Osteocyte (in vitro differentiated cells): Measurements from ENCODE around the gene FRG2C. TPM values are rescaled to one million over a fixed set of nuclear protein-coding genes. Genes with fewer than 3 reads are reported as not detected.
"Not testable (repeated sequence)": the region's sequence is repeated elsewhere in the genome, so short reads cannot be mapped to it uniquely, and the experiment has no call there.

ENCODE experiments used
- DNase-seq: peaks from one replicate; pipeline ENCODE4 v3.0.0; 2021; ENCODE audit warnings: mixed read lengths; ENCODE audit not compliant: unreplicated experiment; ENCODE audit errors: extremely low spot score
- H3K27ac Mint-ChIP-seq: one replicate; pipeline ENCODE4 v1.8.0; 2021; ENCODE audit warnings: mild to moderate bottlenecking, mixed read lengths; ENCODE audit not compliant: unreplicated experiment
- H3K27me3 Mint-ChIP-seq: one replicate; pipeline ENCODE4 v1.8.0; 2021; ENCODE audit warnings: mixed read lengths; ENCODE audit not compliant: unreplicated experiment
- H3K36me3 Mint-ChIP-seq: one replicate; pipeline ENCODE4 v1.8.0; 2021; ENCODE audit warnings: mixed read lengths; ENCODE audit not compliant: unreplicated experiment
- H3K4me1 Mint-ChIP-seq: one replicate; pipeline ENCODE4 v1.8.0; 2021; ENCODE audit warnings: mixed read lengths; ENCODE audit not compliant: unreplicated experiment
- H3K4me3 Mint-ChIP-seq: one replicate; pipeline ENCODE4 v1.8.0; 2021; ENCODE audit warnings: mild to moderate bottlenecking, moderate library complexity, mixed read lengths; ENCODE audit not compliant: unreplicated experiment
- H3K9me3 Mint-ChIP-seq: one replicate; pipeline ENCODE4 v1.8.0; 2021; ENCODE audit warnings: mixed read lengths; ENCODE audit not compliant: unreplicated experiment
- long read RNA-seq: library from polyadenylated mRNA; unstranded; transcript quantifications from one replicate; pipeline ENCODE4 v2.0.0, GENCODE V29; 2021
- total RNA-seq: library from RNA; stranded (reverse); gene quantifications from 2 replicates; pipeline ENCODE4 v1.2.1, GENCODE V29; 2021
- TF ChIP-seq, protein P1 (sequence below): fragments of 200-600 bp; sonication (generic); IDR thresholded peaks from 2 replicates; pipeline ENCODE4 v1.5.0; 2021; ENCODE audit warnings: antibody characterized with exemption, mild to moderate bottlenecking, moderate library complexity

The FRG2C gene
- not detected in 2 replicates for total RNA-seq
- long read RNA-seq, partial matches to known transcripts = 0 of 2 reads
- long read RNA-seq, other reads (novel, unspliced or antisense) = 2 of 2 reads

- H3K27me3 Mint-ChIP-seq = peaks cover 19% of the 10 kb centered on the region
- H3K27ac Mint-ChIP-seq = not testable (repeated sequence)
Measured at GRCh38 chr3:75664028-75664427, at the start of gene FRG2C. FRG2C (plus strand) TSS chr3:75664328; CDS start chr3:75664380, 52 bp downstream.

DNA sequence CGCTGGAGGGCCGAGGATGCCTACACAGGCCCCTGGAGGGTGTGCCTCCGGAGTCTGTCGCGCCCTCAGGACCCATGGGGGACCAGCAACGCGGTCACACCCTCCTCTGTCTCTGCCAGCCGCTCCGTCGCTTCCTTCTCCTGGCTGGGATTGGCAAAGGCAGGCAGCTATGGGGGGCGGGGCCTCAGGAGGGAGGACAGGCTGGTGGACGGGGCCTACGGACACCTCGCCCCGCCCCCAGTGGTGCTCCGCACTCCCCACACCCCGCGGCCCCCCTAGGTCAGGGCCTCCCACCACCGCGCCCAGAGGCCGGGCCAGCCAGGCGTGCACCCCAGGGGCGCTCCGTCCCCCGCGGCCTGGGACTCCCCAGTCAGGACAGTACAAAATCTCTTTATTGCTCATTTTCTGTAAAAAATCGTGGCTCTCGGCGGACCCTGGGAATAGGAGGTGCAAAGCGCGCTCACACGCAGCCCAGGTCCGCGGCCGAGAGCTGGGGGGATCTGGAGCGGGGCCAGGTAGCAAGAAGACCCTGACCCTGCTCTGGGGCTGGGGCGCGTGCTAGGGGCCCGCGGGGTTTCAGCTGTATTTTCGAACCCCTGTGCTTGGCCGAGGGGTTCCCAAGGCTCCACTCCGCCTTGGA is 45.3 kb upstream of the FRG2C start:
- H3K36me3 Mint-ChIP-seq, H3K27me3 Mint-ChIP-seq, H3K27ac Mint-ChIP-seq, H3K4me1 Mint-ChIP-seq, H3K9me3 Mint-ChIP-seq, DNase-seq: not testable (repeated sequence)
- H3K4me3 Mint-ChIP-seq = peak overlapping the region; percentile 69

More at GRCh38 chr3:75664028-75664427, at the start of gene FRG2C:
- H3K9me3 Mint-ChIP-seq = peaks cover 18% of the 10 kb centered on the region
- peaks cover 12% of the 10 kb centered on the region for H3K36me3 Mint-ChIP-seq
- H3K4me3 Mint-ChIP-seq, H3K4me1 Mint-ChIP-seq, DNase-seq: not testable (repeated sequence)

DNA sequence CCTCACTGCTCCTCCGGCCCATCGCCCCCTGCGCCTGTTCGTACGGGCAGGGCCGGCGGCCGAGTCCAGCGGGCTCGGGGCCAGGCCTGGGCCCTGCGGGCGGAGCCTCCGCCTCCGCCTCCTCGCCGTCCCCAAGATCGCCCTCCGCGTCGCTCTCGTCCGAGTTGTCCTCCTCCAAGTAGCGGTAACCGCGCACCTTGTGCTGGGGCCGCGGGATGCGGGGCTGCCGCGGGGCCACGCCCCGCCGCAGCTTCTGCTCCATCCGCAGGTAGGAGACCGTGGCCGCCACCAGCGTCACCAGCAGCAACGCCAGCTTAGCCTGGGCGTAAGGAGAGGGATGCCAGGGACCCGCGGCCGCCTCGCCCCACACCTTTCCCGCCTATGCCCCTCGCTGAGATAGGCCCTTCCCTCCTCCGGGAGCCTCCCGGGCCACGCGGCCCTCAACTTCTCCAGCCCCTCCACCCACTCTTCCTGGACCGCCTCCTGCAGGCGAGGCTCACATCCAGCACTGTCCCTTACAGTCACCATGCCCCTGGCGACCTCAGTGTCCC is 44.6 kb upstream of the FRG2C start:
- H3K27me3 Mint-ChIP-seq, H3K9me3 Mint-ChIP-seq, H3K4me1 Mint-ChIP-seq, DNase-seq, H3K36me3 Mint-ChIP-seq, H3K27ac Mint-ChIP-seq: not testable (repeated sequence)
- peak overlapping the region; percentile 74 for H3K4me3 Mint-ChIP-seq
- TF ChIP-seq, protein P1, sequence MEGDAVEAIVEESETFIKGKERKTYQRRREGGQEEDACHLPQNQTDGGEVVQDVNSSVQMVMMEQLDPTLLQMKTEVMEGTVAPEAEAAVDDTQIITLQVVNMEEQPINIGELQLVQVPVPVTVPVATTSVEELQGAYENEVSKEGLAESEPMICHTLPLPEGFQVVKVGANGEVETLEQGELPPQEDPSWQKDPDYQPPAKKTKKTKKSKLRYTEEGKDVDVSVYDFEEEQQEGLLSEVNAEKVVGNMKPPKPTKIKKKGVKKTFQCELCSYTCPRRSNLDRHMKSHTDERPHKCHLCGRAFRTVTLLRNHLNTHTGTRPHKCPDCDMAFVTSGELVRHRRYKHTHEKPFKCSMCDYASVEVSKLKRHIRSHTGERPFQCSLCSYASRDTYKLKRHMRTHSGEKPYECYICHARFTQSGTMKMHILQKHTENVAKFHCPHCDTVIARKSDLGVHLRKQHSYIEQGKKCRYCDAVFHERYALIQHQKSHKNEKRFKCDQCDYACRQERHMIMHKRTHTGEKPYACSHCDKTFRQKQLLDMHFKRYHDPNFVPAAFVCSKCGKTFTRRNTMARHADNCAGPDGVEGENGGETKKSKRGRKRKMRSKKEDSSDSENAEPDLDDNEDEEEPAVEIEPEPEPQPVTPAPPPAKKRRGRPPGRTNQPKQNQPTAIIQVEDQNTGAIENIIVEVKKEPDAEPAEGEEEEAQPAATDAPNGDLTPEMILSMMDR = peak; percentile 17

DNA sequence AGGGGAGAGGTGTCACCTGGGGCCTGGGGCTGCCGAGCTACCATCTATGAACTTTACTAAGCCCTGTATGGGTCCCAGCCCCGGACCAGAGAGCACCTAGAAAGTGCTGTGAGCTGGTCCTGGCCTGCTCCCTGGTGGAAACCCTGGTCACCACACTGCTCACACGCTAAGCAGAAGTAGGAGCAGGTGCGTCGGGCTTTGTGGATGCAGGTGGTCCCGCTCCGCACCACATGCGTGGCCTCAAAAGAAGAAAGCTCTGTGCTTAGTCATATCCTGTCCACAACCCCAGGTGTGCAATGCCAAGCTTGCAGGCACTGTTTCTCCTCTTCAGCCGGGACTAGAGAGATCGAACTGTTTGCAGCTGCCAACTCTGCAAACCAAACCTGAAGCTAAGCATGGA is 42.4 kb upstream of the FRG2C start:
- H3K9me3 Mint-ChIP-seq, H3K27ac Mint-ChIP-seq, H3K27me3 Mint-ChIP-seq, H3K4me1 Mint-ChIP-seq, H3K4me3 Mint-ChIP-seq, DNase-seq, H3K36me3 Mint-ChIP-seq: not testable (repeated sequence)

- not testable (repeated sequence) for H3K9me3 Mint-ChIP-seq, DNase-seq, H3K36me3 Mint-ChIP-seq, H3K4me3 Mint-ChIP-seq, H3K27me3 Mint-ChIP-seq, H3K4me1 Mint-ChIP-seq, H3K27ac Mint-ChIP-seq
Measured at GRCh38 chr3:75623656-75624055, 40.5 kb upstream of the FRG2C start.

DNA sequence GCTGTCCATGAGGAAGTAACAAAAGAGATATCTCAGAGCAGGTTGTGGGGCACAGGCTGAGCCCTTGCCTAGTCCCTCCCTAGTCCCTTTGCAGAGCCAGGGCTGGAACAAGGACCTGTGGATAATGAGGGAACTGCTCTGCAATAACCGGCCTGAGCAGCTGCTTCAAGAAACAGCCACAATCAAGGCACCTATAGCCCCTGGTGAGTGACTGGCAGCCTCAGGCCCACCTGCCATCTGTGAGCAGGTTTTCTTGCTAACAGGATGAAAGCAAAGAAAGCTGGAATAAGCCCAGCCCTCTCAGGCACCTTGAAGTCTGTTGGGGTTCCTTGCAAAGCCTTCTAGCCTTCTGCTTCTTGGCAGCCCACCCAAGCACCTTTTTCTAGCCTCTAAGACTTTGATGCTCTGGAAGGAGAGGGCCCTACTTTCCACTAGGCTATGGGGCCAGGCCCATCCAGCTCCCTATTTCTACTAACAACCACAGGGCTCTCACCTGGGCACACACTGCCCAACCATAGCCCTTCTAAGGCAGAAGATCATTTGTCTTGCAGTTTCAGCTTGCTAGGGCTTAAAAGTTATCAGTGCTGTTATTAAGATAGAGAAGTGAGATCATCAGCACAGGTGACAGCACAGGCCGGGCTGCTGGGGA is 33.1 kb upstream of the FRG2C start:
- not testable (repeated sequence) for H3K4me3 Mint-ChIP-seq, H3K9me3 Mint-ChIP-seq, H3K4me1 Mint-ChIP-seq, H3K27ac Mint-ChIP-seq, H3K27me3 Mint-ChIP-seq, H3K36me3 Mint-ChIP-seq
- peak; percentile 83 for DNase-seq

DNA sequence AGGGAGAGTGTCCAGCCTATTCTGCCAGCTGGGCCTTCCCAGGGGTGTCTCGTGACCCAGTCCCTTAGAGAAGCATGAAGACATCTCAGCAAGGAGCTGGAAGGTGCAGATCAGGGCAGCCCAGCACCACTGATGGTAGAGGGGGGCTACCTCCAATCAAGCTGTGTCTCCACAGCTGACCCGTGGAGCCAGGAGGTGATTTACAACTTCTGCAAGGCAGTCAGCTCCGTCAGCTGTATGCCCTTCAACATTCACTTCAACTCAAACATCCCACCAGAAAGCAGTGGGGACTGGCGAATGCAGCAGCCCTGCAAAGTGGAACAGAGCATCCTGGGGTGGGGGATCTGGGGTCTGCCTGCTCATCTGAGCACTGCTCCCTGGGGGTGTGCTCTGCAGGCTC is 32.6 kb upstream of the FRG2C start:
- Mint-ChIP-seq H3K4me3 (no peak overlapping the region), H3K36me3 (no peaks in the 10 kb centered on the region), H3K4me1 (no peaks in the 10 kb centered on the region), H3K27me3 (peaks cover 3% of the 10 kb centered on the region), H3K9me3 (no peaks in the 10 kb centered on the region), H3K27ac (no peak overlapping the region)
- DNase-seq = peak; percentile 70
- TF ChIP-seq, protein P1 = no peak

- not testable (repeated sequence) for H3K27ac Mint-ChIP-seq, H3K27me3 Mint-ChIP-seq
Measured at GRCh38 chr3:75638947-75639346, 25.2 kb upstream of the FRG2C start.

DNA sequence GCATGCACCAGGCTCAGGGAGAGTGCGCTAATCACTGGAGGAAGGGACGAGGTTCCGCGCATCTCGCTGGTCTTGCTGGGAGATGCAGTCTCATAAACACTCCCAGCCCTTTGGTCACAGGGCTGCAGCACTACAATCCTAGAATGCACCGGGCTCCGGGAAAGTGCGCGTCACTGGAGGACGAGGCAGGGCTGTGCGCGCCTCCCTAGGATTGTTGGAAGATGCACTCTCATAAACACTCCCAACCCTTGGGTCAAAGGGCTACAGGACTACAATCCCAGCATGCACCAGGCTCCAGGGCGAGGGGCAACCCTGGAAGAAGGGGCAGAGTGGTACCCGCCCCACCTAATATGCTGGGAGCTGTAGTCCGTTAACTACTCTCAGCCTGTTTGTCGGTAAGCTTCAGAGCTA is 23.0 kb upstream of the FRG2C start:
- Mint-ChIP-seq H3K4me3 (peak overlapping the region; percentile 88), H3K4me1 (peaks cover 16% of the 10 kb centered on the region), H3K27ac (peak overlapping the region; percentile 57)
- H3K36me3 Mint-ChIP-seq, H3K9me3 Mint-ChIP-seq, DNase-seq, H3K27me3 Mint-ChIP-seq: not testable (repeated sequence)

More at GRCh38 chr3:75638947-75639346, 25.2 kb upstream of the FRG2C start:
- H3K9me3 Mint-ChIP-seq, H3K36me3 Mint-ChIP-seq, H3K4me3 Mint-ChIP-seq: not testable (repeated sequence)
- peak; percentile 64 for DNase-seq
- peaks cover 16% of the 10 kb centered on the region for H3K4me1 Mint-ChIP-seq
